Liver (tissue), 2 donors: ENCODE measurements around the gene PRDM1.

Experiments
- RAD21 ChIP-seq, 2 donors: IDR thresholded peaks; 2 replicates each; pipeline ENCODE4 v1.6.1; 2016; ENCODE audit warnings: antibody characterized with exemption in 2 of 2, mild to moderate bottlenecking in 2 of 2
- SP1 ChIP-seq: IDR thresholded peaks from 2 replicates; pipeline ENCODE4 v1.6.1; 2018; ENCODE audit warnings: antibody characterized with exemption, mild to moderate bottlenecking
- donor health status: healthy.

GRCh38 chr6:106060167-106060566, 26.0 kb upstream of the PRDM1 start:
- TF ChIP-seq RAD21 (IDR thresholded peaks at IDR 0.05) (no peak), SP1 (no peak)
